LNCaP clone FGC (cell line): ENCODE data around the gene UBP1.

ENCODE experiments used
- DNase-seq: peaks from one replicate; pipeline ENCODE4 v3.0.0-alpha.2; 2011; ENCODE audit warnings: low read depth
- H3K4me3 ChIP-seq: 2 replicates; pipeline ENCODE4 v1.5.1; 2011; ENCODE audit warnings: mild to moderate bottlenecking, low read depth, low read length, control low read depth
- TF ChIP-seq, protein P1 (sequence below): IDR thresholded peaks from 2 replicates; pipeline ENCODE4 v1.5.1; 2012; ENCODE audit warnings: mild to moderate bottlenecking; ENCODE audit not compliant: control insufficient read depth, insufficient read depth; ENCODE audit errors: extremely low read depth

UBP1 gene

DNA sequence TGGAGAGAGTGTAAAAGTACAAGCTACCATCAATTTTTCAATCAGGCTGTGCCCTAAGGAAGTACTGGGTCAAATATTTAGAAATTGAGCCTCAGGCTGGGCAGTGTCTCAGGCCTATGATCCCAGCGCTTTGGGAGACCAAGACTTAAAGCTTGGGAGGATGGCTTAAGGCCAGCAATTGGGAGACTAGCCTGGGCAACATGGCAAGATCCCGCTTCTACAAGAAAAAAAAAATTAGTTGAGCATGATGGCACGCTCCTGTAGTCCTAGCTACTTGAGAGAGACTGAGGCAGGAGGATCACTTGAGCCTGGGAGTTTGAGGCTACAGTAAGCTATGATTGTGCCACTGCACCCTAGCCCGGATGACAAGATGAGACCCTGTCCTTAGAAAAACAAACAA lies 2.0 kb upstream of the UBP1 start:
- no peak for DNase-seq
- TF ChIP-seq, protein P1, sequence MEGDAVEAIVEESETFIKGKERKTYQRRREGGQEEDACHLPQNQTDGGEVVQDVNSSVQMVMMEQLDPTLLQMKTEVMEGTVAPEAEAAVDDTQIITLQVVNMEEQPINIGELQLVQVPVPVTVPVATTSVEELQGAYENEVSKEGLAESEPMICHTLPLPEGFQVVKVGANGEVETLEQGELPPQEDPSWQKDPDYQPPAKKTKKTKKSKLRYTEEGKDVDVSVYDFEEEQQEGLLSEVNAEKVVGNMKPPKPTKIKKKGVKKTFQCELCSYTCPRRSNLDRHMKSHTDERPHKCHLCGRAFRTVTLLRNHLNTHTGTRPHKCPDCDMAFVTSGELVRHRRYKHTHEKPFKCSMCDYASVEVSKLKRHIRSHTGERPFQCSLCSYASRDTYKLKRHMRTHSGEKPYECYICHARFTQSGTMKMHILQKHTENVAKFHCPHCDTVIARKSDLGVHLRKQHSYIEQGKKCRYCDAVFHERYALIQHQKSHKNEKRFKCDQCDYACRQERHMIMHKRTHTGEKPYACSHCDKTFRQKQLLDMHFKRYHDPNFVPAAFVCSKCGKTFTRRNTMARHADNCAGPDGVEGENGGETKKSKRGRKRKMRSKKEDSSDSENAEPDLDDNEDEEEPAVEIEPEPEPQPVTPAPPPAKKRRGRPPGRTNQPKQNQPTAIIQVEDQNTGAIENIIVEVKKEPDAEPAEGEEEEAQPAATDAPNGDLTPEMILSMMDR = no peak
- no peak overlapping the region for H3K4me3 ChIP-seq

DNA sequence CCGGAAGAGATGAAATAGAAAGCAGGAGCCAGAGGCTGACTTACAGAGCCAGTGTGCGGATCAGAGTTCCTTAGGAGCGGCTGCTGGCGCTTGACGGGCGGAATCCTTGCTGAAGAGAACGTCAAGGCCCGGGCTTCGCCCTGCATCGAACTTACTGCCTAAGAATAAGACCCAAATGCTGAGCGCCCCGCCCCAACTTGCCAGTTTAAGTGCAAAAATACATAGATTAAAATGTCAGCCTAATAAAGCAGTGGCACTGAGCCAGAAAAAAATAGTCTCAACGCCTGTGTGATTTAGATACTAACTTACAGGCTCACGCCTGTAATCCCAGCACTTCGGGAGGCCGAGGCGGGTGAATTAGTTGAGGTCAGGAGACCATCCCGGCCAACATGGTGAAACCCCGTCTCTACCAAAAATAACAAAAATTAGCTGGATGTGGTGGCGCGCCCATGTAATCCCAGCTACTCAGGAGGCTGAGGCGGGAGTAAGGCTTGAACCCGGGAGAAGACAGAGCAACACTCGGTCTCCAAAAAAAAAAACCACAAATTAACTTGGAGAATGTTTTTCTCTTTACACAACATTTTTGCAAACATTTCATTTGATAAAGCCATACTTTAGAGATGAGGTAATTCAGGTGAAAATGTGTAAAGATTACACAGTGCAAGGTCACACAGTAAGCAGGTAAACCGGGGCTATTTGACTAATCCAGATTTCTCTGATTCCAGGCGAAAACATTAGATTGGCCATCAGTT lies 1.2 kb upstream of the UBP1 start:
- H3K4me3 ChIP-seq = peak overlapping the region; percentile 66
- TF ChIP-seq, protein P1 = no peak
- DNase-seq = no peak

DNA sequence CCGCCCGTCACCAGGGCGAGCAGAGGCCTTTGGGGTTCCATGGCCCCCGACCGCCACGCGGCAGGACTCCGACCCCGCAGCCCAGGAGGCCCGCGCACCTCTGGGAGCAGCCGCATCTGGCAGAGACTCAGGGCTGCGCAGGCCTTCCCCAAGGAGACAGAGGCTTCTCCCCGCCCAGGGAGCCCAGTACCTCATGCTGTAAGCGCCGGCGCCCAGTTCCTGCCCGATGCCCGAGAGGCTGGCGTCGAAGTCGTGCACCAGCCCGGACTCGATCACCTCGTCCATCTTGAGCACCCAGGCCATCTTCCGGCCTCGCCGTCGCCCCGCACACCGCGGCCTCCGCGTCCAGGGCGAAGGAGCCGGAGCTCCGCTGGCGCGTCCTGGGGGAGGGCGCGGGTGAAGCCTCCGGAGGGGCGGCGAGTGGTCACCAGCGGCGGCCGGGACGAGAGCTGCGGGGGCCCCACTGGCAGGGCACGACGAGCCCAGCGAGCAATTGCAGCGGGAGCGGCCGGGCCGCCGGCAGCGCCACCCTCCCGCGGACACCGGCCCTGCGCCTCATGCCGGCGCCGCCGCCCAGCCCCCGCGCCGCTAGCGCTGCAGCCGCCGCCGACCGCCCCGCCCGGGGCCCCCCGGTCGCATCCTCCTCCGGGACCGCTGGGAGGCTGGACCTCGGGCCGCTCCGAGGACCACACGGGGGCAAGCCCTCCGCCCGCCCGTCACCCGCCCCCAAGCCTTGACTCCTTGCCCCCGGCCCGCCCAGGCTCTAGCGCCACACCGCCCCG lies 468 bp downstream of the UBP1 start:
- TF ChIP-seq, protein P1 = peak; percentile 28; the same call in 1 of the 2 replicates
- no peak for DNase-seq
- H3K4me3 ChIP-seq = peak overlapping the region; percentile 83

DNA sequence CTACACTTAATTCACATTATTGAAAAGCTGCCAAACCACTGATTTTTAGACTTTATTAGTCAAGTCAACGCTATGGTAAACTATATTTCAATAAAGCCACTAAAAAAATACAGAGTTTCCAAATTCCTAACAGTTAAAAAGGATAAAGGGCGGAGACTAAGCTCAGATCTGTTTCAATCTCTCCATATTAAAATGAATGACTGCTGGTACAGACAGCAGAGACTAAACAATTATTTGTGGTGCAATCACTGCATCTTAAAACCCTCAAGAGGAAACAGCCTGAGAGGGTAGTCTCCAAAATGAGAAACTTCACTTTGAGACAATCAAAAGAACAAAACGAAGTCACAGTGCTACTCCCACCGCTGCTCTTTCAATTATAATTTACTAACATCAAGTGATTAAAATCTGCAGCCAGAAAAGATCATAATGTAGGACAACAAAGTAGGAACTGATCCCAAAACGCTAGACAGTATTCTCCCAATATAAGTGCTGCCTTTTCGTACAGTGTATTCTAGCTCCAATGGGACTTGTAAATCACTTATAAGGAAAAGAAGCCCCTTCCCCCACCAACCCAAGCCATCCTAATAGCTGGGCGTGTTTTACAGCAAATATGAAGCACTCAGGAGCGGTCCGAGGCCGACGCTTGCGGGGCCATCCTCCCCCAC lies 1.2 kb downstream of the UBP1 start:
- no peak for DNase-seq
- TF ChIP-seq, protein P1 = no peak

DNA sequence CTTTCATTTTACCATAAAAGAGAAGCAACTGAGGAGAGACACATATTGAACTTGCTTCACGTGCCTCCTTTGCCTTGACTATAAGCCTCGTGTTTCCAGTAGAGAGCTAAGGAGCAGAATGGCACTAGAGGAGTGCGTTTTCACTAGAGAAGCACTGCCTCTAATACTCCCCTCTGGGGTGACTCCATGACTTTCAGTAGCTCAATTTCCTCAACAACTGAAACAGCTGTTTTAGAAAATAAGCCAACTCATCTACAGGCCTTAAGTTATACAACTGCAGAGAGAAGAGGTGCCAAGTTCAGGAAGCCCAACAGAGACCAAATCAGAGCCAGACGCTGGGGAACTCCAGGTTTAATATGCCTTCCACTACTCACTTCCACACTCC lies 1.9 kb downstream of the UBP1 start:
- peak overlapping the region; percentile 83 for H3K4me3 ChIP-seq
- no peak for DNase-seq
- TF ChIP-seq, protein P1 = no peak

More for the DNA sequence above, 1.2 kb downstream of the UBP1 start:
- H3K4me3 ChIP-seq = peak overlapping the region; percentile 83

DNA sequence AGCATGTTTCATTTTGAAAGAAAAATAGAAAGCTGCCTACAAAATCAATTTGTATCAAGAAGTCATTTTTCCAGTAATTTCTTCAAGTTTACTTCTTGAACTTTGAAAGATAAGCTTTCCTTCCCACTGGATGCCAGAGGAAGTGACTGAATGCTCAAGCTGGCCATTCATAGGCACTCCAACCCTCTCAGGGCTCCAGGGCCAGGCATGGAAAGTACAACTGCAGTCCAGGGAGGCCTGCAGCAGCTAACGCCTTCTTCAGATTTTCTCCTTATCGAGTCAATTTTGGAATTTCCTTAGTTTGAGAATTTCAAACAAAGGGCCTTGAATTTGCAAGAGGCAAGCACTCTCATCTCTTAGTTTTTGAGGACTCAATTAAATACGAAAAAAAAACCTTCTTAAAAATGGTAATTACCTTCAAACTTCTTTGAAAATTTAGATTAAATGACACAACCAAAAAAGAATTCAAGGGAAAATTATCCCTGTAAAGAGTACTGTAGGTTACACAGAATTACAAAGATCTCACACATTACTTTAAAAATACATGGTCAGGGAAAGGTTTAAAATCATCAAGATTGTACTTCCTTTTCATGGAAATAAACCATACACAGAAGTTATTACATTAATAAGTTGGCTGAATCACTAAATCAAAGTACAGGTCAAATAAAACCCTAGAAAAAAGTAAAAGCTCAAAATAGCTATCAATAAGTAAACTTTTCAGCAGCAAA lies 2.5 kb downstream of the UBP1 start:
- H3K4me3 ChIP-seq = peak overlapping the region; percentile 83
- TF ChIP-seq, protein P1 = no peak
- no peak for DNase-seq
